Endothelial cell of umbilical vein (primary cell): ENCODE measurements around the gene LAMTOR4. TPM values are rescaled to one million over a fixed set of nuclear protein-coding genes. Genes with fewer than 3 reads are reported as not detected.
A peak's percentile ranks its signal among the peaks of the same experiment; 100 is the strongest.

ENCODE experiments used
- BruUV-seq: library from RNA; stranded (reverse); fragments of 400-500 nt; replicated peaks from 2 replicates; lab custom pipeline; 2021; lab: Mats Ljungman, UMichigan
- CTCF ChIA-PET: fragments of 300-600, 350-600 bp; sonication (Branson Sonifier 250); formaldehyde crosslinking; loops from one replicate; lab custom pipeline; 2021; ENCODE audit warnings: antibody characterized with exemption, inconsistent platforms; lab: Charles Lee
- POLR2A ChIA-PET: fragments of 300-600, 350-600 bp; sonication (Branson Sonifier 250); formaldehyde crosslinking; loops from one replicate; lab custom pipeline; 2021; ENCODE audit warnings: antibody characterized with exemption, inconsistent platforms; lab: Charles Lee
- DNase-seq: peaks from one replicate; pipeline ENCODE4 v3.0.0-alpha.2; 2011; ENCODE audit warnings: low read depth, low spot score
- FAIRE-seq: peaks from 2 replicates; lab custom pipeline; 2011; peaks lifted over from hg19 to GRCh38; lab: Jason Lieb, UNC
- H2AFZ ChIP-seq: 2 replicates; pipeline ENCODE4 v1.6.0; 2012; ENCODE audit warnings: low read depth, low read length, control low read depth, inconsistent platforms
- H3K27ac ChIP-seq: 2 replicates; pipeline ENCODE4 v1.5.1; 2011; ENCODE audit warnings: low read depth, mild to moderate bottlenecking, control low read depth, low read length, moderate library complexity; ENCODE audit not compliant: insufficient read depth
- H3K27me3 ChIP-seq, 2 experiments: 2 replicates each; pipeline versions ENCODE4 v1.6.0 to v1.6.1; 2011; ENCODE audit warnings: low read length in 2 of 2, mixed read lengths in 1 of 2; ENCODE audit not compliant: control insufficient read depth in 2 of 2, insufficient read depth in 2 of 2
- H3K36me3 ChIP-seq, 2 experiments: 2 replicates in 1 of 2; 3 replicates in 1 of 2; pipeline ENCODE4 v1.5.1; 2011; ENCODE audit warnings: low read length in 2 of 2, mild to moderate bottlenecking in 1 of 2, moderate library complexity in 1 of 2; ENCODE audit not compliant: control insufficient read depth in 2 of 2, insufficient read depth in 2 of 2; ENCODE audit errors: extremely low read depth in 1 of 2
- H3K4me1 ChIP-seq: 3 replicates; pipeline ENCODE4 v1.5.1; 2011; ENCODE audit warnings: mild to moderate bottlenecking, low read length; ENCODE audit not compliant: control insufficient read depth, insufficient read depth; ENCODE audit errors: extremely low read depth
- H3K4me2 ChIP-seq: 2 replicates; pipeline ENCODE4 v1.6.1; 2011; ENCODE audit warnings: low read length, control low read depth, mixed read lengths; ENCODE audit not compliant: insufficient read depth
- H3K4me3 ChIP-seq, 3 experiments: fragments of 200-600 bp in 1 of 3; sonication (generic), shearing (Covaris generic) in 1 of 3; replicated peaks in 1 of 3; 2 replicates each; pipeline ENCODE4 v1.5.1; 2011 to 2016; ENCODE audit warnings: control low read depth in 3 of 3, low read length in 3 of 3, mild to moderate bottlenecking in 2 of 3, inconsistent platforms in 1 of 3, low read depth in 1 of 3, moderate library complexity in 1 of 3; ENCODE audit not compliant: insufficient read depth in 1 of 3
- H3K79me2 ChIP-seq: 2 replicates; pipeline ENCODE4 v1.6.0; 2012; ENCODE audit warnings: low read length, inconsistent platforms; ENCODE audit not compliant: control insufficient read depth, insufficient read depth
- H3K9ac ChIP-seq: replicated peaks from 2 replicates; pipeline ENCODE3; 2011; ENCODE audit warnings: low read length, control low read depth; ENCODE audit not compliant: insufficient read depth; ENCODE audit errors: extremely low read depth
- H3K9me1 ChIP-seq: replicated peaks from 3 replicates; pipeline ENCODE4 v1.6.0; 2011; ENCODE audit warnings: mild to moderate bottlenecking, low read length; ENCODE audit not compliant: control insufficient read depth, insufficient read depth; ENCODE audit errors: extremely low read depth
- H3K9me3 ChIP-seq: replicated peaks from 2 replicates; pipeline ENCODE4 v1.5.1; 2012; ENCODE audit warnings: low read length, inconsistent platforms; ENCODE audit not compliant: control insufficient read depth, insufficient read depth
- H4K20me1 ChIP-seq: replicated peaks from 2 replicates; pipeline ENCODE3; 2011; ENCODE audit warnings: mild to moderate bottlenecking, low read length; ENCODE audit not compliant: control insufficient read depth, insufficient read depth; ENCODE audit errors: extremely low read depth
- CTCF ChIP-seq, 2 donors: IDR thresholded peaks; 1 replicate in 1 of 2; 2 replicates in 1 of 2; pipeline ENCODE4 v1.5.1; 2011; ENCODE audit warnings: low read length in 2 of 2, mild to moderate bottlenecking in 2 of 2, moderate library complexity in 2 of 2, control low read depth in 1 of 2, inconsistent platforms in 1 of 2, low read depth in 1 of 2; ENCODE audit not compliant: insufficient read depth in 1 of 2; ENCODE audit errors: extremely low read depth in 1 of 2
- EZH2 ChIP-seq: IDR thresholded peaks from 2 replicates; pipeline ENCODE4 v1.6.1; 2012; ENCODE audit warnings: borderline replicate concordance, low read depth, mild to moderate bottlenecking, moderate library complexity, low read length, inconsistent platforms; ENCODE audit not compliant: severe bottlenecking
- FOS ChIP-seq: IDR thresholded peaks from 2 replicates; pipeline ENCODE4 v1.6.1; 2011; ENCODE audit warnings: mild to moderate bottlenecking, low read length, moderate library complexity, borderline replicate concordance; ENCODE audit not compliant: insufficient read depth
- GATA2 ChIP-seq: IDR thresholded peaks from 2 replicates; pipeline ENCODE4 v1.7.0; 2011; ENCODE audit warnings: low read depth, mild to moderate bottlenecking, moderate library complexity, mixed read lengths, low read length; ENCODE audit not compliant: insufficient read length, insufficient read depth
- JUN ChIP-seq: IDR thresholded peaks from 2 replicates; pipeline ENCODE4 v1.6.1; 2011; ENCODE audit warnings: borderline replicate concordance, low read depth; ENCODE audit not compliant: insufficient read length, insufficient read depth
- MAX ChIP-seq: IDR thresholded peaks from 2 replicates; pipeline ENCODE4 v1.6.1; 2011; ENCODE audit not compliant: insufficient read depth, insufficient read length
- MYC ChIP-seq: IDR thresholded peaks from one replicate; pipeline ENCODE4 v1.6.1; 2011; ENCODE audit warnings: mild to moderate bottlenecking, low read depth, low read length
- POLR2A ChIP-seq: IDR thresholded peaks from 2 replicates; pipeline ENCODE4 v1.6.1; 2012; ENCODE audit warnings: low read depth, mild to moderate bottlenecking, control low read depth, low read length
- POLR2AphosphoS5 ChIP-seq: IDR thresholded peaks from 2 replicates; pipeline ENCODE4 v1.6.1; 2012; ENCODE audit warnings: low read depth, mild to moderate bottlenecking, control low read depth, low read length, moderate library complexity; ENCODE audit not compliant: insufficient read depth
- dilution Hi-C: fragments of 300-500 bp; cut with MboI; formaldehyde crosslinking; loops from one replicate; pipeline ENCODE4 v1.15.0; 2019; ENCODE audit warnings: low sequenced_read_pairs; ENCODE audit not compliant: extremely low pct_ligation_motif_present
- intact Hi-C: fragments of 100-400 bp; cut with micrococcal nuclease; formaldehyde crosslinking; loops from one replicate; pipeline ENCODE4 v1.10.0; 2022
- polyA plus RNA-seq, 4 experiments: library from polyadenylated mRNA; depleted of rRNA in 3 of 4; stranded (reverse) in 3 of 4; unstranded in 1 of 4; fragments of >200 nt; gene quantifications; 2 replicates each; pipeline versions ENCODE4 v1.2.1 to v1.2.3, GENCODE V29; 2011 to 2012; ENCODE audit warnings: missing spikeins in 1 of 4
- total RNA-seq: library from RNA; stranded (reverse); gene quantifications from 2 replicates; pipeline ENCODE4 v1.2.3, GENCODE V29; 2021

The LAMTOR4 gene
- total and polyA plus RNA-seq, 2 donors (not counting 3 experiments of a cell fraction or from before 2014, with no cell fraction given): 139 to 520 TPM

DNA sequence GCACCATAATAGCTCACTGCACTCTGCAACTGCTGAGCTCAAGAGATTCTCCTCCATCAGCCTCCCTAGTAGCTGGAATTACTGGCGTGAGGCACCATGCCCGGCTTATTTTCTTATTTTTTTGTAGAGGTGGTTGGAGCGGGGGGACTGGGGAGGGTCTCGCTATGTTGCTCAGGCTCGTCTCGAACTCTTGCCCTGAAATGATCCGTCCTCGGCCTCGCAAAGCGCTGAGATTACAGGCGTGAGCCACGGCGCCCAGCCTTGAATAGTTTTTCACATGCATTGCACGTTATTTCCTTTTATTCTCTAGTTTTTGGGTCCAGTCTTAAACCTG, 526 bp upstream of the LAMTOR4 start:
- peaks cover 13% of the 10 kb centered on the region for H3K79me2 ChIP-seq
- H3K4me2 ChIP-seq: peak overlapping the region; percentile 70
- H3K9me3 ChIP-seq: no peaks in the 10 kb centered on the region
- peak overlapping the region; percentile 82 for H2AFZ ChIP-seq
- H3K27ac ChIP-seq: peak overlapping the region; percentile 22
- CTCF ChIA-PET: interaction anchor here (0.8 to 2.2 kb wide), 8 partner anchors 10 to 69 kb away, joined by 3 to 8 read pairs (median 3); partner anchors contain the start of genes GAL3ST4 and TRAPPC14
- no TSS peak for BruUV-seq
- dilution Hi-C loops: no loop called here
- no peaks in the 10 kb centered on the region for H3K9me1 ChIP-seq
- peak overlapping the region; percentile 10 to 80 (median 17) for H3K4me3 ChIP-seq
- intact Hi-C loops: loop anchor here (1.0 to 10.0 kb wide), 4 partner anchors 10 to 907 kb away; partner anchors contain the start of genes AP4M1, CNPY4, MCM7 and TAF6
- DNase-seq: no peak
- H3K9ac ChIP-seq: peak overlapping the region; percentile 17
- FAIRE-seq: no peak
- H4K20me1 ChIP-seq: no peaks in the 10 kb centered on the region
- POLR2A ChIA-PET: no interaction called here
- H3K36me3 ChIP-seq: no peaks in the 10 kb centered on the region
- H3K4me1 ChIP-seq: peaks cover 6% of the 10 kb centered on the region
- no peaks in the 10 kb centered on the region for H3K27me3 ChIP-seq
- no peak for TF ChIP-seq JUN
- no peak for TF ChIP-seq MYC
- TF ChIP-seq POLR2A: no peak
- no peak for TF ChIP-seq EZH2
- no peak for TF ChIP-seq FOS
- TF ChIP-seq MAX: no peak
- no peak for TF ChIP-seq GATA2
- TF ChIP-seq POLR2AphosphoS5: no peak
- TF ChIP-seq CTCF (IDR thresholded peaks at IDR 0.05; ENCODE audit: extremely low read depth in 1 of 2, insufficient read depth in 1 of 2, low read depth in 1 of 2, low read length in 2 of 2): no peak
